SIG-M5 treated with dmso at 0.1 percent for 504 hours (cell line): Measurements from ENCODE around the gene GPC2.
"Not testable (repeated sequence)": the region's sequence is repeated elsewhere in the genome, so short reads cannot be mapped to it uniquely, and the experiment has no call there.

Experiments
- DNase-seq: peaks from one replicate; lab custom pipeline; 2025; ENCODE audit not compliant: unreplicated experiment; lab: John Stamatoyannopoulos, UW

GPC2 gene

GRCh38 chr7:100177045-100178001 is at the start of gene GPC2, which contains the start of gene STAG3:
Gene GPC2 (minus strand): TSS chr7:100177381. CDS start chr7:100177199, 182 bp downstream.
Gene STAG3 (plus strand): TSS chr7:100177918. CDS start chr7:100180557, 2,639 bp downstream.
- peak; percentile 91 for DNase-seq

- not testable (repeated sequence) for DNase-seq
Observed at GRCh38 chr7:100224891-100225290, 47.7 kb upstream of the GPC2 start.

GRCh38 chr7:100223376-100223927 is 46.3 kb upstream of the GPC2 start:
- not testable (repeated sequence) for DNase-seq

- no peak for DNase-seq
Observed at GRCh38 chr7:100222445-100223132, 45.4 kb upstream of the GPC2 start.

GRCh38 chr7:100221767-100222444 is 44.7 kb upstream of the GPC2 start:
- no peak for DNase-seq

GRCh38 chr7:100221231-100221718 is 44.1 kb upstream of the GPC2 start:
- no peak for DNase-seq

GRCh38 chr7:100220586-100221230 is 43.5 kb upstream of the GPC2 start:
- no peak for DNase-seq

GRCh38 chr7:100219801-100220585 is 42.8 kb upstream of the GPC2 start, which contains the start of gene PVRIG:
Gene PVRIG (plus strand): TSS chr7:100219949. CDS start chr7:100219971, 22 bp downstream.
- DNase-seq = not testable (repeated sequence)

- no peak for DNase-seq
Observed at GRCh38 chr7:100219271-100219737, 42.1 kb upstream of the GPC2 start.

- not testable (repeated sequence) for DNase-seq
Observed at GRCh38 chr7:100217934-100218333, 40.8 kb upstream of the GPC2 start.

GRCh38 chr7:100215895-100216294 is 38.7 kb upstream of the GPC2 start:
- no peak for DNase-seq

- DNase-seq = not testable (repeated sequence)
Observed at GRCh38 chr7:100214356-100214755, 37.2 kb upstream of the GPC2 start.

- DNase-seq = no peak
Observed at GRCh38 chr7:100213672-100214071, 36.5 kb upstream of the GPC2 start.

- no peak for DNase-seq
Observed at GRCh38 chr7:100212631-100213286, 35.6 kb upstream of the GPC2 start.

GRCh38 chr7:100211342-100211780 is 34.2 kb upstream of the GPC2 start:
- no peak for DNase-seq

GRCh38 chr7:100210805-100211204 is 33.6 kb upstream of the GPC2 start:
- no peak for DNase-seq

- no peak for DNase-seq
Observed at GRCh38 chr7:100209493-100209892, 32.3 kb upstream of the GPC2 start.

- no peak for DNase-seq
Observed at GRCh38 chr7:100208911-100209408, 31.8 kb upstream of the GPC2 start.
